Loucy (cell line): ENCODE measurements around the gene RNF223.

ENCODE experiments used
- H2AFZ ChIP-seq: fragments of 200-600 bp; sonication (generic); 2 replicates; pipeline ENCODE4 v1.6.0; 2016; ENCODE audit warnings: antibody characterized with exemption, mild to moderate bottlenecking, low read length, moderate library complexity
- H3F3A ChIP-seq: fragments of 200-600 bp; 2 replicates; pipeline ENCODE4 v1.6.0; 2016; ENCODE audit warnings: antibody characterized with exemption, low read depth, mild to moderate bottlenecking
- H3K27me3 ChIP-seq: fragments of 200-600 bp; sonication (generic); 2 replicates; pipeline ENCODE4 v1.6.1; 2014; ENCODE audit warnings: low read length, mild to moderate bottlenecking; ENCODE audit not compliant: insufficient read depth, poor library complexity, severe bottlenecking
- H3K36me3 ChIP-seq: fragments of 200-600 bp; sonication (generic); 2 replicates; pipeline ENCODE4 v1.6.1; 2016; ENCODE audit warnings: low read length; ENCODE audit not compliant: insufficient read depth
- H3K4me1 ChIP-seq: fragments of 200-600 bp; sonication (generic); 2 replicates; pipeline ENCODE4 v1.5.1; 2014; ENCODE audit warnings: low read length, mild to moderate bottlenecking; ENCODE audit not compliant: insufficient read depth, poor library complexity, severe bottlenecking
- H3K4me2 ChIP-seq: fragments of 200-600 bp; sonication (generic); 2 replicates; pipeline ENCODE4 v1.6.0; 2014; ENCODE audit warnings: antibody characterized with exemption, low read length, low read depth, mild to moderate bottlenecking; ENCODE audit not compliant: poor library complexity, severe bottlenecking
- H3K4me3 ChIP-seq: fragments of 200-600 bp; sonication (generic); 2 replicates; pipeline ENCODE4 v1.5.1; 2014; ENCODE audit warnings: low read length, mild to moderate bottlenecking, mixed read lengths; ENCODE audit not compliant: poor library complexity, severe bottlenecking
- H3K79me2 ChIP-seq: fragments of 200-600 bp; sonication (generic); 2 replicates; pipeline ENCODE4 v1.6.1; 2014; ENCODE audit warnings: low read length; ENCODE audit not compliant: insufficient read depth
- H3K9ac ChIP-seq: fragments of 200-600 bp; sonication (generic); 2 replicates; pipeline ENCODE4 v1.6.0; 2014; ENCODE audit warnings: mild to moderate bottlenecking, low read depth, low read length, moderate library complexity; ENCODE audit not compliant: poor library complexity, severe bottlenecking
- H3K9me2 ChIP-seq: fragments of 200-600 bp; sonication (generic); replicated peaks from 2 replicates; pipeline ENCODE4 v1.6.1; 2016; ENCODE audit warnings: low read depth, low read length, mixed read lengths
- H3K9me3 ChIP-seq: fragments of 200-600 bp; sonication (generic); 2 replicates; pipeline ENCODE4 v1.6.1; 2014; ENCODE audit warnings: mild to moderate bottlenecking, antibody characterized with exemption, low read length, low read depth; ENCODE audit not compliant: insufficient read depth
- H4K20me1 ChIP-seq: fragments of 200-600 bp; sonication (generic); 2 replicates; pipeline ENCODE4 v1.6.0; 2014; ENCODE audit warnings: antibody characterized with exemption, low read length, mild to moderate bottlenecking; ENCODE audit not compliant: insufficient read depth, poor library complexity, severe bottlenecking
- CTCF ChIP-seq: fragments of 200-600 bp; sonication (generic); conservative IDR thresholded peaks from 2 replicates; pipeline ENCODE4 v1.5.1; 2014; ENCODE audit warnings: mild to moderate bottlenecking, antibody characterized with exemption, low read length
- EZH2phosphoT487 ChIP-seq: fragments of 200-600 bp; IDR thresholded peaks from 2 replicates; pipeline ENCODE4 v1.6.1; 2018; ENCODE audit warnings: antibody characterized with exemption, mild to moderate bottlenecking, moderate library complexity, borderline replicate concordance

RNF223 gene

DNA sequence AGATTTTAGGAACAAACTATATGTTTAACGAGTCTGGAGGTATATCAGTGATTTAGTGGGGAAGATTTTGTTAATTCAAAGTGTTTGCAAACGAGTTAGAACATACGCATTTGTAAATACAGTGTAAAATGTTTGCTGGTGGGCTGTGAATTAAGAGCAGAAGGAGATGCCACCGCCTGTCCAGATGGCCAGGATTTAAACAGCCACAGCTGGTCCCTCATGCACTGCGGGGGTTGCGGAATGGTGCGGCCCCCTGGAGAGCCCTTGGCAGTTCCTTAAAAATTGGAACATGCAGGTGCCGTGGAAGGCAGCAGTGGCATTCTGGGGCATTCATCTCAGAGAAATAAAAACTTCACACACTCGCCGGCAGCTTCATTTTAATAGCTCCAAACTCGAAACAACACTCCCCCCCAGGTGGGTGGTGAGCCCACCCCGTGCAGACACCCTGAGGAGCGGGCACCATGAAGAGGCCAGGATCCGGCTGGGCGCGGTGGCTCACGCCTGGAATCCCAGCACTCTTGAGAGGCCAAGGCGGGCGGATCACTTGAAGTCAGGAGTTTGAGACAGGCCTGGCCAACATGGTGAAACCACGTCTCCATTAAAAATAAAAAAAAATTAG lies 45.3 kb upstream of the RNF223 start:
- no peaks in the 10 kb centered on the region for H3K36me3 ChIP-seq
- TF ChIP-seq EZH2phosphoT487, result no peak
- H3K4me3 ChIP-seq, result no peak overlapping the region
- H2AFZ ChIP-seq, result no peak overlapping the region
- H3K4me2 ChIP-seq, result no peak overlapping the region
- H3K9me3 ChIP-seq, result no peaks in the 10 kb centered on the region
- H3K4me1 ChIP-seq, result peaks cover 3% of the 10 kb centered on the region
- no peak overlapping the region for H3K9ac ChIP-seq
- H4K20me1 ChIP-seq, result no peaks in the 10 kb centered on the region
- peaks cover 6% of the 10 kb centered on the region; the same call in 1 of the 2 replicates for H3K79me2 ChIP-seq
- H3K27me3 ChIP-seq, result no peaks in the 10 kb centered on the region
- H3F3A ChIP-seq, result no peaks in the 10 kb centered on the region; the same call in 1 of the 2 replicates
- no peaks in the 10 kb centered on the region for H3K9me2 ChIP-seq

GRCh38 chr1:1118876-1119220 lies 44.7 kb upstream of the RNF223 start:
- H2AFZ ChIP-seq, result no peak overlapping the region
- no peaks in the 10 kb centered on the region for H3K9me2 ChIP-seq
- H3K36me3 ChIP-seq, result no peaks in the 10 kb centered on the region
- H3K27me3 ChIP-seq, result no peaks in the 10 kb centered on the region
- no peaks in the 10 kb centered on the region; the same call in 1 of the 2 replicates for H3F3A ChIP-seq
- H3K4me1 ChIP-seq, result peaks cover 3% of the 10 kb centered on the region
- H3K9me3 ChIP-seq, result no peaks in the 10 kb centered on the region
- peaks cover 6% of the 10 kb centered on the region; the same call in 1 of the 2 replicates for H3K79me2 ChIP-seq
- H3K4me3 ChIP-seq, result no peak overlapping the region
- no peak overlapping the region for H3K9ac ChIP-seq
- no peak overlapping the region for H3K4me2 ChIP-seq
- H4K20me1 ChIP-seq, result no peaks in the 10 kb centered on the region
- TF ChIP-seq EZH2phosphoT487 (no peak), CTCF (no peak)

- H3K4me3 ChIP-seq, result no peak overlapping the region
- TF ChIP-seq EZH2phosphoT487, result no peak
- no peak for TF ChIP-seq CTCF
These were observed 44.1 kb upstream of the RNF223 start for GRCh38 chr1:1118011-1118875.

More at GRCh38 chr1:1118011-1118875, 44.1 kb upstream of the RNF223 start:
- Histone ChIP-seq H2AFZ (no peak overlapping the region), H3K9me3 (peaks cover 3% of the 10 kb centered on the region; the same call in 1 of the 2 replicates), H3K4me1 (peaks cover 3% of the 10 kb centered on the region), H3K79me2 (peaks cover 6% of the 10 kb centered on the region; the same call in 1 of the 2 replicates), H3K9ac (no peak overlapping the region), H3K27me3 (no peaks in the 10 kb centered on the region), H3K9me2 (no peaks in the 10 kb centered on the region), H3K36me3 (no peaks in the 10 kb centered on the region), H4K20me1 (no peaks in the 10 kb centered on the region), H3K4me2 (no peak overlapping the region), H3F3A (no peaks in the 10 kb centered on the region; the same call in 1 of the 2 replicates)
